Calu3 (cell line): ENCODE measurements around the gene SUPT4H1. TPM values are rescaled to one million over a fixed set of nuclear protein-coding genes. Genes with fewer than 3 reads are reported as not detected.
A peak's percentile ranks its signal among the peaks of the same experiment; 100 is the strongest.

Experiments used
- BruUV-seq: library from RNA; stranded (reverse); fragments of 400-500 nt; replicated peaks from 2 replicates; lab custom pipeline; 2021; lab: Mats Ljungman, UMichigan
- CTCF ChIA-PET: fragments of 300-600 bp; sonication (Branson Sonifier 250); formaldehyde crosslinking; loops from one replicate; lab custom pipeline; 2022; ENCODE audit warnings: antibody characterized with exemption; lab: Charles Lee
- DNase-seq: peaks from one replicate; pipeline ENCODE4 v3.0.0; 2022
- H3K27ac Mint-ChIP-seq: one replicate; pipeline ENCODE4 v1.8.0; 2022; ENCODE audit warnings: mixed read lengths; ENCODE audit not compliant: unreplicated experiment
- H3K27me3 Mint-ChIP-seq: one replicate; pipeline ENCODE4 v1.8.0; 2022; ENCODE audit warnings: mixed read lengths; ENCODE audit not compliant: unreplicated experiment
- H3K36me3 Mint-ChIP-seq: one replicate; pipeline ENCODE4 v1.8.0; 2022; ENCODE audit warnings: mild to moderate bottlenecking, moderate library complexity, mixed read lengths; ENCODE audit not compliant: insufficient read depth, unreplicated experiment
- H3K4me1 Mint-ChIP-seq: one replicate; pipeline ENCODE4 v1.8.0; 2022; ENCODE audit warnings: mild to moderate bottlenecking, low read depth, mixed read lengths; ENCODE audit not compliant: unreplicated experiment
- H3K4me3 Mint-ChIP-seq: one replicate; pipeline ENCODE4 v1.8.0; 2022; ENCODE audit warnings: mild to moderate bottlenecking, low read depth, moderate library complexity, mixed read lengths; ENCODE audit not compliant: unreplicated experiment
- H3K9me3 Mint-ChIP-seq: one replicate; pipeline ENCODE4 v1.8.0; 2022; ENCODE audit warnings: low read depth, mixed read lengths; ENCODE audit not compliant: unreplicated experiment
- CTCF ChIP-seq: fragments of 200-600 bp; IDR thresholded peaks from one replicate; pipeline ENCODE4 v1.8.0; 2022; ENCODE audit warnings: antibody characterized with exemption; ENCODE audit not compliant: unreplicated experiment
- intact Hi-C: fragments of 100-400 bp; cut with micrococcal nuclease; formaldehyde crosslinking; loops from one replicate; pipeline ENCODE4 v1.10.0; 2022; ENCODE audit not compliant: unreplicated experiment
- total RNA-seq: library from RNA; stranded (reverse); gene quantifications from 2 replicates; pipeline ENCODE4 v1.2.3, GENCODE V29; 2022

Gene SUPT4H1
- total RNA-seq, 1 experiment from 2014 or later, result 40.3 TPM

- CTCF ChIA-PET, result no interaction called here
- DNase-seq, result no peak
- H3K27me3 Mint-ChIP-seq, result peaks cover 54% of the 10 kb centered on the region
- TF ChIP-seq CTCF, result peak; percentile 16
- no peaks in the 10 kb centered on the region for H3K4me1 Mint-ChIP-seq
- intact Hi-C loops, result no loop called here
- no peak overlapping the region for H3K4me3 Mint-ChIP-seq
- no TSS peak for BruUV-seq
- peaks cover 4% of the 10 kb centered on the region for H3K36me3 Mint-ChIP-seq
- H3K27ac Mint-ChIP-seq, result no peak overlapping the region
- no peaks in the 10 kb centered on the region for H3K9me3 Mint-ChIP-seq
These were observed 22.8 kb downstream of the SUPT4H1 start for GRCh38 chr17:58329035-58329809.

GRCh38 chr17:58328195-58329034, 23.6 kb downstream of the SUPT4H1 start, which contains the start of gene TSPOAP1:
Gene TSPOAP1 (minus strand): TSS chr17:58328795. CDS start chr17:58327920, 875 bp downstream.
- peaks cover 4% of the 10 kb centered on the region for H3K36me3 Mint-ChIP-seq
- no TSS peak for BruUV-seq
- no peaks in the 10 kb centered on the region for H3K9me3 Mint-ChIP-seq
- CTCF ChIA-PET, result interaction anchor here (0.6 to 1.6 kb wide), 2 partner anchors 23 to 89 kb away, joined by 5 to 8 read pairs; partner anchors contain the start of gene SUPT4H1
- DNase-seq, result no peak
- no peak within 1 kb of the TSS for H3K27ac Mint-ChIP-seq
- no peaks in the 10 kb centered on the region for H3K4me1 Mint-ChIP-seq
- TF ChIP-seq CTCF, result no peak
- H3K4me3 Mint-ChIP-seq, result no peak within 1 kb of the TSS
- H3K27me3 Mint-ChIP-seq, result peaks cover 62% of the 10 kb centered on the region
- intact Hi-C loops, result no loop called here

GRCh38 chr17:58327363-58328194, 24.4 kb downstream of the SUPT4H1 start:
- H3K9me3 Mint-ChIP-seq, result no peaks in the 10 kb centered on the region
- no TSS peak for BruUV-seq
- no peak for DNase-seq
- no peak for TF ChIP-seq CTCF
- no peak overlapping the region for H3K4me3 Mint-ChIP-seq
- CTCF ChIA-PET, result interaction anchor here (0.6 to 1.6 kb wide), 2 partner anchors 24 to 90 kb away, joined by 5 to 8 read pairs; partner anchors contain the start of gene SUPT4H1
- H3K36me3 Mint-ChIP-seq, result peaks cover 4% of the 10 kb centered on the region
- H3K27ac Mint-ChIP-seq, result no peak overlapping the region
- peaks cover 71% of the 10 kb centered on the region for H3K27me3 Mint-ChIP-seq
- H3K4me1 Mint-ChIP-seq, result no peaks in the 10 kb centered on the region
- intact Hi-C loops, result no loop called here
